HUES48 (cell line): Measurements from ENCODE around the gene SNAPC1.

Experiments
- H3K27ac ChIP-seq: one replicate; pipeline ENCODE4 v1.7.0; 2013; ENCODE audit warnings: low read depth, low read length, inconsistent platforms
- H3K27me3 ChIP-seq: 2 replicates; pipeline ENCODE4 v1.6.1; 2013; ENCODE audit warnings: mild to moderate bottlenecking, low read length; ENCODE audit not compliant: control insufficient read depth, insufficient read depth
- H3K36me3 ChIP-seq: 2 replicates; pipeline ENCODE4 v1.6.1; 2013; ENCODE audit warnings: low read length; ENCODE audit not compliant: control insufficient read depth, insufficient read depth
- H3K4me1 ChIP-seq: 2 replicates; pipeline ENCODE4 v1.6.1; 2013; ENCODE audit warnings: mild to moderate bottlenecking, low read length; ENCODE audit not compliant: control insufficient read depth, insufficient read depth
- H3K4me3 ChIP-seq: 2 replicates; pipeline ENCODE4 v1.5.1; 2013; ENCODE audit warnings: mild to moderate bottlenecking, low read depth, low read length
- H3K9ac ChIP-seq: 2 replicates; pipeline ENCODE4 v1.6.1; 2013; ENCODE audit warnings: mild to moderate bottlenecking, low read depth, low read length, moderate library complexity
- H3K9me3 ChIP-seq: 2 replicates; pipeline ENCODE4 v1.6.1; 2013; ENCODE audit warnings: low read length; ENCODE audit not compliant: control insufficient read depth, insufficient read depth

Gene SNAPC1

GRCh38 chr14:61761959-61762786 lies at the start of gene SNAPC1:
SNAPC1 (plus strand) TSS chr14:61762420; CDS start chr14:61762461, 41 bp downstream.
- peak within 1 kb of the TSS; percentile 82 for H3K27ac ChIP-seq
- no peaks in the 10 kb centered on the region for H3K27me3 ChIP-seq
- H3K9me3 ChIP-seq: no peaks in the 10 kb centered on the region
- H3K4me1 ChIP-seq: peaks cover 31% of the 10 kb centered on the region
- H3K4me3 ChIP-seq: peak within 1 kb of the TSS; percentile 97
- peaks cover 9% of the 10 kb centered on the region for H3K36me3 ChIP-seq
- peak within 1 kb of the TSS; percentile 68 for H3K9ac ChIP-seq

GRCh38 chr14:61713724-61714437 lies 48.3 kb upstream of the SNAPC1 start:
- peak overlapping the region; percentile 16 for H3K27ac ChIP-seq
- no peaks in the 10 kb centered on the region for H3K27me3 ChIP-seq
- H3K36me3 ChIP-seq: no peaks in the 10 kb centered on the region
- H3K4me3 ChIP-seq: no peak overlapping the region
- peaks cover 67% of the 10 kb centered on the region for H3K4me1 ChIP-seq
- no peaks in the 10 kb centered on the region for H3K9me3 ChIP-seq
- no peak overlapping the region for H3K9ac ChIP-seq

- no peaks in the 10 kb centered on the region for H3K9me3 ChIP-seq
- peaks cover 16% of the 10 kb centered on the region for H3K36me3 ChIP-seq
- H3K27me3 ChIP-seq: no peaks in the 10 kb centered on the region
- no peak overlapping the region for H3K4me3 ChIP-seq
- H3K9ac ChIP-seq: no peak overlapping the region
- H3K4me1 ChIP-seq: peaks cover 72% of the 10 kb centered on the region
- no peak overlapping the region for H3K27ac ChIP-seq
Measured at GRCh38 chr14:61716956-61717355, 45.3 kb upstream of the SNAPC1 start.

GRCh38 chr14:61718039-61718438 lies 44.2 kb upstream of the SNAPC1 start:
- H3K4me3 ChIP-seq: no peak overlapping the region
- H3K36me3 ChIP-seq: peaks cover 27% of the 10 kb centered on the region

GRCh38 chr14:61719344-61720293 lies 42.6 kb upstream of the SNAPC1 start:
- Histone ChIP-seq H3K36me3 (peaks cover 43% of the 10 kb centered on the region), H3K9ac (no peak overlapping the region), H3K27me3 (no peaks in the 10 kb centered on the region), H3K4me3 (no peak overlapping the region), H3K9me3 (no peaks in the 10 kb centered on the region), H3K27ac (no peak overlapping the region), H3K4me1 (peaks cover 46% of the 10 kb centered on the region)

More at GRCh38 chr14:61718039-61718438, 44.2 kb upstream of the SNAPC1 start:
- peaks cover 61% of the 10 kb centered on the region for H3K4me1 ChIP-seq
- H3K27ac ChIP-seq: no peak overlapping the region
- H3K9ac ChIP-seq: no peak overlapping the region
- H3K27me3 ChIP-seq: no peaks in the 10 kb centered on the region
- H3K9me3 ChIP-seq: no peaks in the 10 kb centered on the region

- Histone ChIP-seq H3K27me3 (no peaks in the 10 kb centered on the region), H3K27ac (no peak overlapping the region), H3K36me3 (peaks cover 49% of the 10 kb centered on the region)
Measured at GRCh38 chr14:61720294-61720661, 41.9 kb upstream of the SNAPC1 start.

GRCh38 chr14:61720741-61721140 lies 41.5 kb upstream of the SNAPC1 start:
- H3K27ac ChIP-seq: no peak overlapping the region
- H3K36me3 ChIP-seq: peaks cover 54% of the 10 kb centered on the region

More at GRCh38 chr14:61720294-61720661, 41.9 kb upstream of the SNAPC1 start:
- no peak overlapping the region for H3K4me3 ChIP-seq
- peaks cover 42% of the 10 kb centered on the region for H3K4me1 ChIP-seq
- H3K9me3 ChIP-seq: no peaks in the 10 kb centered on the region
- no peak overlapping the region for H3K9ac ChIP-seq

GRCh38 chr14:61724133-61724532 lies 38.1 kb upstream of the SNAPC1 start:
- Histone ChIP-seq H3K4me3 (no peak overlapping the region), H3K36me3 (peaks cover 87% of the 10 kb centered on the region)

More at GRCh38 chr14:61720741-61721140, 41.5 kb upstream of the SNAPC1 start:
- Histone ChIP-seq H3K4me3 (no peak overlapping the region), H3K27me3 (no peaks in the 10 kb centered on the region), H3K4me1 (peaks cover 38% of the 10 kb centered on the region), H3K9ac (no peak overlapping the region), H3K9me3 (no peaks in the 10 kb centered on the region)

GRCh38 chr14:61726778-61727658 lies 35.2 kb upstream of the SNAPC1 start:
- no peaks in the 10 kb centered on the region for H3K4me1 ChIP-seq
- H3K9ac ChIP-seq: no peak overlapping the region
- H3K4me3 ChIP-seq: no peak overlapping the region
- peaks cover 99% of the 10 kb centered on the region for H3K36me3 ChIP-seq
- no peak overlapping the region for H3K27ac ChIP-seq
- no peaks in the 10 kb centered on the region for H3K27me3 ChIP-seq
- H3K9me3 ChIP-seq: no peaks in the 10 kb centered on the region

More at GRCh38 chr14:61724133-61724532, 38.1 kb upstream of the SNAPC1 start:
- H3K4me1 ChIP-seq: peaks cover 11% of the 10 kb centered on the region
- H3K27me3 ChIP-seq: no peaks in the 10 kb centered on the region
- no peak overlapping the region for H3K9ac ChIP-seq
- H3K27ac ChIP-seq: no peak overlapping the region
- H3K9me3 ChIP-seq: no peaks in the 10 kb centered on the region
